ENCODE results near the gene SRPK3.

Gene SRPK3

GRCh38 chrX:153789654-153790053 is 8.8 kb downstream of the SRPK3 start:
- no peak for DNase-seq

GRCh38 chrX:153791104-153791852 is 10.4 kb downstream of the SRPK3 start:
- DNase-seq: no peak

- no peak for DNase-seq
Measured at GRCh38 chrX:153792368-153792767, 11.5 kb downstream of the SRPK3 start.

GRCh38 chrX:153793291-153793690 is 12.4 kb downstream of the SRPK3 start:
- DNase-seq: no peak

GRCh38 chrX:153794018-153794896 is 13.4 kb downstream of the SRPK3 start, which contains the start of the genes IDH3G and SSR4:
TSS of gene IDH3G (minus strand) at chrX:153794375. CDS start at chrX:153794326, 49 bp downstream.
TSS of gene SSR4 (plus strand) at chrX:153794668. CDS start at chrX:153794688, 20 bp downstream.
- peak; percentile 87 for DNase-seq

GRCh38 chrX:153794897-153795816 is 14.3 kb downstream of the SRPK3 start:
- DNase-seq: no peak

GRCh38 chrX:153797415-153798015 is 16.7 kb downstream of the SRPK3 start:
- DNase-seq: no peak

GRCh38 chrX:153799326-153799725 is 18.5 kb downstream of the SRPK3 start:
- DNase-seq: no peak

- no peak for DNase-seq
Measured at GRCh38 chrX:153800177-153800722, 19.4 kb downstream of the SRPK3 start.

GRCh38 chrX:153800746-153801145 is 19.9 kb downstream of the SRPK3 start:
- DNase-seq: no peak

- no peak for DNase-seq
Measured at GRCh38 chrX:153801669-153802068, 20.8 kb downstream of the SRPK3 start.

- DNase-seq: no peak
Measured at GRCh38 chrX:153802513-153803045, 21.7 kb downstream of the SRPK3 start.

- DNase-seq: no peak
Measured at GRCh38 chrX:153803211-153804099, 22.6 kb downstream of the SRPK3 start.

GRCh38 chrX:153804100-153804595 is 23.3 kb downstream of the SRPK3 start:
- DNase-seq: no peak

GRCh38 chrX:153804621-153805020 is 23.8 kb downstream of the SRPK3 start:
- DNase-seq: no peak

GRCh38 chrX:153805436-153805835 is 24.6 kb downstream of the SRPK3 start:
- no peak for DNase-seq

- no peak for DNase-seq
Measured at GRCh38 chrX:153806999-153807575, 26.2 kb downstream of the SRPK3 start.

GRCh38 chrX:153807976-153808375 is 27.1 kb downstream of the SRPK3 start:
- DNase-seq: no peak

GRCh38 chrX:153812220-153812619 is 31.4 kb downstream of the SRPK3 start:
- no peak for DNase-seq

GRCh38 chrX:153813161-153813560 is 32.3 kb downstream of the SRPK3 start:
- no peak for DNase-seq
